HepG2 (cell line): ENCODE results near the gene C2orf80. TPM values are rescaled to one million over a fixed set of nuclear protein-coding genes. Genes with fewer than 3 reads are reported as not detected.

Experiments
- CEBPB ChIP-seq: IDR thresholded peaks from 2 replicates; pipeline ENCODE4 v1.6.1; 2011; ENCODE audit warnings: low read depth, low read length, improper control_type of control experiment, borderline replicate concordance
- DPF2 ChIP-seq: sonication (generic); formaldehyde crosslinking; IDR thresholded peaks from 2 replicates; pipeline ENCODE4 v1.4.0; 2020; ENCODE audit warnings: mild to moderate bottlenecking, low read depth, missing genetic modification reagents, borderline replicate concordance
- HIVEP1 ChIP-seq: sonication (generic); formaldehyde crosslinking; IDR thresholded peaks from 2 replicates; pipeline ENCODE4 v1.4.0; 2020; ENCODE audit warnings: mild to moderate bottlenecking, missing genetic modification reagents
- MBNL3 ChIP-seq: fragments of 250-450 bp; sonication (Bioruptor Pico); conservative IDR thresholded peaks from 2 replicates; pipeline ENCODE4 v1.8.0; 2022; ENCODE audit warnings: mild to moderate bottlenecking, inconsistent platforms
- NFRKB ChIP-seq: fragments of 450-650 bp; IDR thresholded peaks from 2 replicates; pipeline ENCODE4 v1.6.1; 2017
- POLR2AphosphoS2 ChIP-seq: IDR thresholded peaks from 2 replicates; pipeline ENCODE4 v1.6.1; 2011; ENCODE audit warnings: low read depth, low read length, improper control_type of control experiment
- RNF2 ChIP-seq: fragments of 450-650 bp; conservative IDR thresholded peaks from 2 replicates; pipeline ENCODE4 v1.6.1; 2016; ENCODE audit warnings: low read depth
- polyA plus RNA-seq, 8 experiments: library from polyadenylated mRNA; depleted of rRNA in 3 of 8; stranded (reverse) in 7 of 8; unstranded in 1 of 8; fragments of >200 nt; fragmentation: Illumina TruSeq in 4 of 8; extraction: Trizol in 4 of 8; gene quantifications; 2 replicates each; pipeline versions ENCODE4 v1.2.1 to v1.2.3, GENCODE V29; 2011 to 2016; ENCODE audit warnings: low read depth in 4 of 8, missing spikeins in 1 of 8, mixed read lengths in 1 of 8; ENCODE audit not compliant: insufficient read depth in 1 of 8
- total RNA-seq, 5 experiments: library from RNA; depleted of rRNA; stranded (reverse); fragments of >200 nt; fragmentation: Illumina TruSeq; extraction: Trizol; gene quantifications; 2 replicates each; pipeline ENCODE4 v1.2.3, GENCODE V29; 2016; ENCODE audit warnings: low read depth in 1 of 5
- TF ChIP-seq, protein P1 (sequence below): sonication (generic); formaldehyde crosslinking; IDR thresholded peaks from 2 replicates; pipeline ENCODE4 v1.4.0; 2020; ENCODE audit warnings: missing genetic modification reagents
- TF ChIP-seq, protein P2 (sequence below): sonication (generic); formaldehyde crosslinking; IDR thresholded peaks from 2 replicates; pipeline ENCODE4 v1.5.0; 2020; ENCODE audit warnings: mild to moderate bottlenecking, low read depth, missing genetic modification reagents, borderline replicate concordance
- TF ChIP-seq, protein P3 (sequence below): sonication (generic); formaldehyde crosslinking; IDR thresholded peaks from 2 replicates; pipeline ENCODE4 v1.5.0; 2020; ENCODE audit warnings: mild to moderate bottlenecking, missing genetic modification reagents
- TF ChIP-seq, protein P4 (sequence below): sonication (generic); formaldehyde crosslinking; IDR thresholded peaks from 2 replicates; pipeline ENCODE4 v1.4.0; 2020; ENCODE audit warnings: mild to moderate bottlenecking, missing genetic modification reagents
- TF ChIP-seq, protein P5 (sequence below): IDR thresholded peaks from 2 replicates; pipeline ENCODE4 v1.6.1; 2012; ENCODE audit warnings: low read length, improper control_type of control experiment
- TF ChIP-seq, protein P6 (sequence below): sonication (generic); formaldehyde crosslinking; IDR thresholded peaks from 2 replicates; pipeline ENCODE4 v1.4.0; 2020; ENCODE audit warnings: missing genetic modification reagents, mild to moderate bottlenecking, borderline replicate concordance

Gene C2orf80
- total and polyA plus RNA-seq, 2 of the 13 experiments (the other 11 are each of a cell fraction or from before 2014, with no cell fraction given) = not detected

DNA sequence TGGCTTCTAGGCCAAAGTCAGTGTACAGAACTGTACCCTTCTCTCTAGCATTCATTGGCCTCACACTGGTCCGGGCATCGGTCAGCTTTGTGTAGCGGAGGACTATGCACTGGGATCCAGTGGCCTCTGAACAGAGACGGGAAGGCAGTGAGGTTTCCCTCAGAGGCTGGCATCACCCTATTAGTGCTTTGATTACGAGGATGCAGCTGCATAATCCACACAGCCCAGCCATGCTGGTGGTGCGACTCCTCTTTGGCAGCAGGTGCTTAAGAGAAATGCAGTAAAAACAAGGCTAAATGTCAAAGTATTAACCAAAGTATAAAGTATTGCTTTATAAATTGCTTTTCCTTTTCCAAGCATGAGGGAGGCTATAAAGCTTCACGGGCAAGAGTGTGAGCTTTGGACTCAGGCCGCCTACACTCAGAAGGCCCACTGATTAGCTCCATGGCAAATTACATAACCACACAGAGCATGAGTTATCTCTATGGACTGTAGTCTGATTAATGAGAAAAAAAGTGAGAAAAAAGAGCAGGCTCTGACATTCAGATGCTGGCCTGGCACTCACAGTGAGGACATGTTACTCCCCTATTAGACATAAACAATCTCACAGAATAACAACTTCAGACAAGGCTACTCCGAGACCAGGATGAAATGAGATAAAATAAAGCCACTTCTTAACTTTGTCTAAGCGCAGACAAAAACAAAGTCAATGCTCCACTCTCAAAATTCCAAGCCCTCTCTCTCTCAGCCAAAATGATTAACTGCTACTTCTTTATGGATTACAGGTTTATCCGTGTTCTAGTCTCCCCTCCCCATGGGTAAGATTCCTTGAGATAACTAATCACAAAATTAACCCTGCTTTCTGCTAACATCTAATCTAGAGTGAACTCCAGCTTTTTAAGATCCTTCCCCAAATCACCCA, 53.8 kb downstream of the C2orf80 start (continued):
- TF ChIP-seq, protein P1, sequence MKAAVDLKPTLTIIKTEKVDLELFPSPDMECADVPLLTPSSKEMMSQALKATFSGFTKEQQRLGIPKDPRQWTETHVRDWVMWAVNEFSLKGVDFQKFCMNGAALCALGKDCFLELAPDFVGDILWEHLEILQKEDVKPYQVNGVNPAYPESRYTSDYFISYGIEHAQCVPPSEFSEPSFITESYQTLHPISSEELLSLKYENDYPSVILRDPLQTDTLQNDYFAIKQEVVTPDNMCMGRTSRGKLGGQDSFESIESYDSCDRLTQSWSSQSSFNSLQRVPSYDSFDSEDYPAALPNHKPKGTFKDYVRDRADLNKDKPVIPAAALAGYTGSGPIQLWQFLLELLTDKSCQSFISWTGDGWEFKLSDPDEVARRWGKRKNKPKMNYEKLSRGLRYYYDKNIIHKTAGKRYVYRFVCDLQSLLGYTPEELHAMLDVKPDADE (CRISPR knock-in tag) = no peak
- TF ChIP-seq, protein P2, sequence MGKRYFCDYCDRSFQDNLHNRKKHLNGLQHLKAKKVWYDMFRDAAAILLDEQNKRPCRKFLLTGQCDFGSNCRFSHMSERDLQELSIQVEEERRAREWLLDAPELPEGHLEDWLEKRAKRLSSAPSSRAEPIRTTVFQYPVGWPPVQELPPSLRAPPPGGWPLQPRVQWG = no peak
- TF ChIP-seq, protein P3, sequence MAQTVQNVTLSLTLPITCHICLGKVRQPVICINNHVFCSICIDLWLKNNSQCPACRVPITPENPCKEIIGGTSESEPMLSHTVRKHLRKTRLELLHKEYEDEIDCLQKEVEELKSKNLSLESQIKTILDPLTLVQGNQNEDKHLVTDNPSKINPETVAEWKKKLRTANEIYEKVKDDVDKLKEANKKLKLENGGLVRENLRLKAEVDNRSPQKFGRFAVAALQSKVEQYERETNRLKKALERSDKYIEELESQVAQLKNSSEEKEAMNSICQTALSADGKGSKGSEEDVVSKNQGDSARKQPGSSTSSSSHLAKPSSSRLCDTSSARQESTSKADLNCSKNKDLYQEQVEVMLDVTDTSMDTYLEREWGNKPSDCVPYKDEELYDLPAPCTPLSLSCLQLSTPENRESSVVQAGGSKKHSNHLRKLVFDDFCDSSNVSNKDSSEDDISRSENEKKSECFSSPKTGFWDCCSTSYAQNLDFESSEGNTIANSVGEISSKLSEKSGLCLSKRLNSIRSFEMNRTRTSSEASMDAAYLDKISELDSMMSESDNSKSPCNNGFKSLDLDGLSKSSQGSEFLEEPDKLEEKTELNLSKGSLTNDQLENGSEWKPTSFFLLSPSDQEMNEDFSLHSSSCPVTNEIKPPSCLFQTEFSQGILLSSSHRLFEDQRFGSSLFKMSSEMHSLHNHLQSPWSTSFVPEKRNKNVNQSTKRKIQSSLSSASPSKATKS (CRISPR knock-in tag) = no peak
- TF ChIP-seq RNF2 (no peak), DPF2 (CRISPR knock-in tag) (no peak), POLR2AphosphoS2 (no peak), MBNL3 (CRISPR knock-in tag) (no peak), CEBPB (no peak), NFRKB (no peak), HIVEP1 (CRISPR knock-in tag) (no peak)
- TF ChIP-seq, protein P4, sequence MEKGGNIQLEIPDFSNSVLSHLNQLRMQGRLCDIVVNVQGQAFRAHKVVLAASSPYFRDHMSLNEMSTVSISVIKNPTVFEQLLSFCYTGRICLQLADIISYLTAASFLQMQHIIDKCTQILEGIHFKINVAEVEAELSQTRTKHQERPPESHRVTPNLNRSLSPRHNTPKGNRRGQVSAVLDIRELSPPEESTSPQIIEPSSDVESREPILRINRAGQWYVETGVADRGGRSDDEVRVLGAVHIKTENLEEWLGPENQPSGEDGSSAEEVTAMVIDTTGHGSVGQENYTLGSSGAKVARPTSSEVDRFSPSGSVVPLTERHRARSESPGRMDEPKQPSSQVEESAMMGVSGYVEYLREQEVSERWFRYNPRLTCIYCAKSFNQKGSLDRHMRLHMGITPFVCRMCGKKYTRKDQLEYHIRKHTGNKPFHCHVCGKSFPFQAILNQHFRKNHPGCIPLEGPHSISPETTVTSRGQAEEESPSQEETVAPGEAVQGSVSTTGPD (CRISPR knock-in tag) = no peak
- TF ChIP-seq, protein P5, sequence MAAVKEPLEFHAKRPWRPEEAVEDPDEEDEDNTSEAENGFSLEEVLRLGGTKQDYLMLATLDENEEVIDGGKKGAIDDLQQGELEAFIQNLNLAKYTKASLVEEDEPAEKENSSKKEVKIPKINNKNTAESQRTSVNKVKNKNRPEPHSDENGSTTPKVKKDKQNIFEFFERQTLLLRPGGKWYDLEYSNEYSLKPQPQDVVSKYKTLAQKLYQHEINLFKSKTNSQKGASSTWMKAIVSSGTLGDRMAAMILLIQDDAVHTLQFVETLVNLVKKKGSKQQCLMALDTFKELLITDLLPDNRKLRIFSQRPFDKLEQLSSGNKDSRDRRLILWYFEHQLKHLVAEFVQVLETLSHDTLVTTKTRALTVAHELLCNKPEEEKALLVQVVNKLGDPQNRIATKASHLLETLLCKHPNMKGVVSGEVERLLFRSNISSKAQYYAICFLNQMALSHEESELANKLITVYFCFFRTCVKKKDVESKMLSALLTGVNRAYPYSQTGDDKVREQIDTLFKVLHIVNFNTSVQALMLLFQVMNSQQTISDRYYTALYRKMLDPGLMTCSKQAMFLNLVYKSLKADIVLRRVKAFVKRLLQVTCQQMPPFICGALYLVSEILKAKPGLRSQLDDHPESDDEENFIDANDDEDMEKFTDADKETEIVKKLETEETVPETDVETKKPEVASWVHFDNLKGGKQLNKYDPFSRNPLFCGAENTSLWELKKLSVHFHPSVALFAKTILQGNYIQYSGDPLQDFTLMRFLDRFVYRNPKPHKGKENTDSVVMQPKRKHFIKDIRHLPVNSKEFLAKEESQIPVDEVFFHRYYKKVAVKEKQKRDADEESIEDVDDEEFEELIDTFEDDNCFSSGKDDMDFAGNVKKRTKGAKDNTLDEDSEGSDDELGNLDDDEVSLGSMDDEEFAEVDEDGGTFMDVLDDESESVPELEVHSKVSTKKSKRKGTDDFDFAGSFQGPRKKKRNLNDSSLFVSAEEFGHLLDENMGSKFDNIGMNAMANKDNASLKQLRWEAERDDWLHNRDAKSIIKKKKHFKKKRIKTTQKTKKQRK = no peak
- TF ChIP-seq, protein P6, sequence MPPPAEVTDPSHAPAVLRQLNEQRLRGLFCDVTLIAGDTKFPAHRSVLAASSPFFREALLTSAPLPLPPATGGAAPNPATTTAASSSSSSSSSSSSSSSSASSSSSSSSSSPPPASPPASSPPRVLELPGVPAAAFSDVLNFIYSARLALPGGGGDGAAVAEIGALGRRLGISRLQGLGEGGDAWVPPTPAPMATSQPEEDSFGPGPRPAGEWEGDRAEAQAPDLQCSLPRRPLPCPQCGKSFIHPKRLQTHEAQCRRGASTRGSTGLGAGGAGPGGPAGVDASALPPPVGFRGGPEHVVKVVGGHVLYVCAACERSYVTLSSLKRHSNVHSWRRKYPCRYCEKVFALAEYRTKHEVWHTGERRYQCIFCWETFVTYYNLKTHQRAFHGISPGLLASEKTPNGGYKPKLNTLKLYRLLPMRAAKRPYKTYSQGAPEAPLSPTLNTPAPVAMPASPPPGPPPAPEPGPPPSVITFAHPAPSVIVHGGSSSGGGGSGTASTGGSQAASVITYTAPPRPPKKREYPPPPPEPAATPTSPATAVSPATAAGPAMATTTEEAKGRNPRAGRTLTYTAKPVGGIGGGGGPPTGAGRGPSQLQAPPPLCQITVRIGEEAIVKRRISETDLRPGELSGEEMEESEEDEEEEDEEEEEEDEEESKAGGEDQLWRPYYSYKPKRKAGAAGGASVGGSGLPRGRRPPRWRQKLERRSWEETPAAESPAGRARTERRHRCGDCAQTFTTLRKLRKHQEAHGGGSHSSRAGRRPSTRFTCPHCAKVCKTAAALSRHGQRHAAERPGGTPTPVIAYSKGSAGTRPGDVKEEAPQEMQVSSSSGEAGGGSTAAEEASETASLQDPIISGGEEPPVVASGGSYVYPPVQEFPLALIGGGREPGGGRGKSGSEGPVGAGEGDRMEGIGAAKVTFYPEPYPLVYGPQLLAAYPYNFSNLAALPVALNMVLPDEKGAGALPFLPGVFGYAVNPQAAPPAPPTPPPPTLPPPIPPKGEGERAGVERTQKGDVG (CRISPR knock-in tag) = no peak
